ENCODE results near the gene OGG1.

OGG1 gene

GRCh38 chr3:9727743-9728142 lies 22.0 kb upstream of the OGG1 start:
- DNase-seq (ENCODE audit: low read depth in 2 of 2), result no peak

GRCh38 chr3:9729419-9729818 lies 20.3 kb upstream of the OGG1 start:
- DNase-seq (ENCODE audit: low read depth in 2 of 2), result no peak

GRCh38 chr3:9730657-9731205 lies 19.0 kb upstream of the OGG1 start:
- DNase-seq (ENCODE audit: low read depth in 2 of 2), result no peak

GRCh38 chr3:9731206-9732079 lies 18.3 kb upstream of the OGG1 start, which contains the start of gene BRPF1:
BRPF1 (plus strand) TSS chr3:9731735; CDS start chr3:9734141, 2,406 bp downstream.
- DNase-seq (ENCODE audit: low read depth in 2 of 2), result peak; percentile 99 to 100

- DNase-seq (ENCODE audit: low read depth in 2 of 2), result no peak
Observed at GRCh38 chr3:9732080-9732739, 17.5 kb upstream of the OGG1 start.

- DNase-seq (ENCODE audit: low read depth in 2 of 2), result no peak
Observed at GRCh38 chr3:9732740-9733115, 17.0 kb upstream of the OGG1 start.

GRCh38 chr3:9736831-9737230 lies 12.9 kb upstream of the OGG1 start:
- no peak for DNase-seq (ENCODE audit: low read depth in 2 of 2)

- DNase-seq (ENCODE audit: low read depth in 2 of 2), result no peak
Observed at GRCh38 chr3:9739181-9739580, 10.6 kb upstream of the OGG1 start.

- DNase-seq (ENCODE audit: low read depth in 2 of 2), result no peak
Observed at GRCh38 chr3:9742560-9742959, 7.2 kb upstream of the OGG1 start.

- DNase-seq (ENCODE audit: low read depth in 2 of 2), result no peak
Observed at GRCh38 chr3:9743548-9743947, 6.2 kb upstream of the OGG1 start.

- no peak for DNase-seq (ENCODE audit: low read depth in 2 of 2)
Observed at GRCh38 chr3:9744162-9744561, 5.6 kb upstream of the OGG1 start.

GRCh38 chr3:9745521-9745920 lies 4.2 kb upstream of the OGG1 start:
- DNase-seq (ENCODE audit: low read depth in 2 of 2), result no peak

GRCh38 chr3:9746330-9746729 lies 3.4 kb upstream of the OGG1 start:
- DNase-seq (ENCODE audit: low read depth in 2 of 2), result no peak

GRCh38 chr3:9747267-9747666 lies 2.5 kb upstream of the OGG1 start:
- DNase-seq (ENCODE audit: low read depth in 2 of 2), result no peak

GRCh38 chr3:9748031-9748430 lies 1.7 kb upstream of the OGG1 start:
- DNase-seq (ENCODE audit: low read depth in 2 of 2), result no peak

- DNase-seq (ENCODE audit: low read depth in 2 of 2), result no peak
Observed at GRCh38 chr3:9749296-9749644, 482 bp upstream of the OGG1 start.

GRCh38 chr3:9750556-9751411 lies 1.0 kb downstream of the OGG1 start:
- DNase-seq (ENCODE audit: low read depth in 2 of 2), result no peak

GRCh38 chr3:9754678-9755077 lies 4.9 kb downstream of the OGG1 start:
- no peak for DNase-seq (ENCODE audit: low read depth in 2 of 2)

- no peak for DNase-seq (ENCODE audit: low read depth in 2 of 2)
Observed at GRCh38 chr3:9757427-9757826, 7.7 kb downstream of the OGG1 start.

- no peak for DNase-seq (ENCODE audit: low read depth in 2 of 2)
Observed at GRCh38 chr3:9760779-9761505, 11.2 kb downstream of the OGG1 start.

- DNase-seq (ENCODE audit: low read depth in 2 of 2), result no peak
Observed at GRCh38 chr3:9761919-9762318, 12.2 kb downstream of the OGG1 start.

Measured in activated CD4-positive, alpha-beta T cell treated with anti-CD3 and anti-CD28 coated beads for 24 hours (primary cell).